Naive thymus-derived CD8-positive, alpha-beta T cell (primary cell): Measurements from ENCODE around the gene CLASP2. TPM values are rescaled to one million over a fixed set of nuclear protein-coding genes. Genes with fewer than 3 reads are reported as not detected.
A peak's percentile ranks its signal among the peaks of the same experiment; 100 is the strongest.

Experiments used
- ATAC-seq, 2 donors: fragments of 150-1000 bp; cut with Tn5 transposase in 1 of 2; sonication (Bioruptor Pico), chemical (Tn5 transposase) in 1 of 2; 1 replicate in 1 of 2; 2 replicates in 1 of 2; pipeline ENCODE4 v1.10.0; 2021; ENCODE audit warnings: mild to moderate bottlenecking in 2 of 2, moderate library complexity in 2 of 2
- POLR2A ChIA-PET: fragments of 350-600 bp; sonication (Branson Sonifier 250); formaldehyde crosslinking; loops from one replicate; lab custom pipeline; 2021; ENCODE audit warnings: antibody characterized with exemption; lab: Charles Lee
- DNase-seq, 10 donors: peaks; one replicate each; pipeline versions ENCODE4 v3.0.0 to v3.0.0-alpha.2; 2020 to 2022
- H3K27ac Mint-ChIP-seq, 10 donors: one replicate each; pipeline ENCODE4 v1.8.0; 2020 to 2022; ENCODE audit warnings: mild to moderate bottlenecking in 10 of 10, mixed read lengths in 10 of 10, moderate library complexity in 4 of 10, inconsistent platforms in 1 of 10
- H3K27me3 Mint-ChIP-seq, 5 donors: one replicate each; pipeline ENCODE4 v1.8.0; 2021 to 2022; ENCODE audit warnings: mixed read lengths in 5 of 5
- H3K36me3 Mint-ChIP-seq, 3 donors: one replicate each; pipeline ENCODE4 v1.8.0; 2020 to 2022; ENCODE audit warnings: mixed read lengths in 3 of 3, mild to moderate bottlenecking in 2 of 3, inconsistent platforms in 1 of 3
- H3K4me1 Mint-ChIP-seq, 4 donors: one replicate each; pipeline ENCODE4 v1.8.0; 2021 to 2022; ENCODE audit warnings: mixed read lengths in 4 of 4
- H3K4me3 Mint-ChIP-seq, 10 donors: one replicate each; pipeline ENCODE4 v1.8.0; 2020 to 2022; ENCODE audit warnings: mild to moderate bottlenecking in 10 of 10, mixed read lengths in 10 of 10, moderate library complexity in 6 of 10, inconsistent platforms in 1 of 10
- H3K9me3 Mint-ChIP-seq, 9 donors: one replicate each; pipeline ENCODE4 v1.8.0; 2020 to 2022; ENCODE audit warnings: mixed read lengths in 9 of 9, mild to moderate bottlenecking in 3 of 9, inconsistent platforms in 1 of 9, moderate library complexity in 1 of 9
- polyA plus RNA-seq, 3 donors: library from polyadenylated mRNA; unstranded; fragments of 300-500 nt; fragmentation: Illumina TruSeq; gene quantifications; one replicate each; pipeline ENCODE4 v1.2.3, GENCODE V29; 2021
- total RNA-seq, 8 experiments: library from RNA in 2 of 8; stranded (reverse) in 2 of 8; gene quantifications; one replicate each; pipeline ENCODE4 v1.2.3 and lab custom pipeline; 2021 to 2026

The CLASP2 gene
- total and polyA plus RNA-seq, 5 experiments from 2014 or later: 4.9 to 60.9 (median 6.8) TPM

DNA sequence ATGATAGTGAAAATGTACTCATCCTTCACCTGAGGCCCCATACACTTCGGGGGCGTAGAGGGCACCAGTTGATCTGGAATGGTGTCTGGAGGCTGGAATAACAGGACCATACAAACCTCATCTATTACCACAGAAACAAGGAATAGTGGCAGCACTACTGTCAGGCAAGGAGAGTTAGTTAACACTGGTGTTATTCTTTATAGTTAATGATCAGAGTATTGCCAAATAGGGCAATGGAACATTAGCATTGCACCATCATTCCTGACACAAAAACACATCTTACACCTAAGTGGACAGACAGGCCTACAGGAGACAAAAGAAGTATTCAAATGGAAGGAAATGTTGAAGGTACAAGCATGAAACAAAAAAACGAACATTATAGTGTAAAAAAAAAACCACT lies 140.9 kb downstream of the CLASP2 start:
- no peak for ATAC-seq
- Mint-ChIP-seq H3K4me1 (no peaks in the 10 kb centered on the region), H3K27ac (no peak overlapping the region), H3K9me3 (no peaks in the 10 kb centered on the region), H3K27me3 (no peaks in the 10 kb centered on the region), H3K4me3 (no peak overlapping the region), H3K36me3 (peaks cover 6 to 66% (median 22%) of the 10 kb centered on the region in 3 donors)
- no peak for DNase-seq
- POLR2A ChIA-PET: no interaction called here

DNA sequence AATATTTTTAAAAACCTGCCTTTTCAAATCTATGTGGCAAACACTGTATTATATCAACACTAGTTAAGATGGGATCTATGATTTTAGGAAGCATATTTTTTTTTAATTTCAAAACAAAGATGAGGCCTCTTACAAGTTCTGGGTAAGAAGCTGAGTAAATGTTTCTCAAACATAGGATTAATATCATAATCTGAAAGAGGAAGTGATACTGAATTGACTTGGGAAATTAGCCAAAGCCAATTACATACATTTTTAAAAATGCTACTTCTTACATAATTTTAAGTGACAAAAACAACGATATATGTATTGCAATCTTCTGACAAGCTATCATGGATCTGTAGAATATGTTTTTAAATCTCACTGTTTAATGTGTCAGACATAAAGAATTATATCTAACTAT lies 142.7 kb downstream of the CLASP2 start:
- ATAC-seq (no peak), DNase-seq (no peak)
- POLR2A ChIA-PET: no interaction called here
- no peaks in the 10 kb centered on the region for H3K4me1 Mint-ChIP-seq
- H3K36me3 Mint-ChIP-seq: peaks cover 12 to 65% (median 29%) of the 10 kb centered on the region in 3 donors
- H3K27me3 Mint-ChIP-seq: no peaks in the 10 kb centered on the region
- H3K27ac Mint-ChIP-seq: no peak overlapping the region
- no peaks in the 10 kb centered on the region for H3K9me3 Mint-ChIP-seq
- H3K4me3 Mint-ChIP-seq: no peak overlapping the region

DNA sequence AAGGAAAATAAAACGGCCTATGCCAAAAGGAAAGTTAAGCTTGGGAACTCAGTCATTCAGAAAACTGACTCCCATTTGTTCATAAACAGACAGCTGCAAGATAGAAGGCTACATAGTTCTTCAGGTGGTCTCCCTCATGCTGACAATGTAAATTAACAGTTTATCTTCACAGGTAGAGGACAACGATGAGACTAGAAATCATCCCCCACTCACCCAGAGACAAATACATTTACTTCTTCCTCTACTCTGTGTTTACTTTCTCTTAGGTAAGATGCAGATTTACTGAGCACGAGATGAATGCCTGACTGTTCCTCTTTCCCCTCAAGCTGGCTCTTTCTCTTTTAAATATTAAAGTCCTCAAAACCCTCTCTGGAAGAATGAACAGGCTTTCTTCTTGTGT lies 160.2 kb downstream of the CLASP2 start:
- Mint-ChIP-seq H3K36me3 (peaks cover 7 to 64% (median 28%) of the 10 kb centered on the region in 3 donors), H3K4me3 (no peak overlapping the region), H3K4me1 (no peaks in the 10 kb centered on the region), H3K27ac (no peak overlapping the region), H3K27me3 (no peaks in the 10 kb centered on the region), H3K9me3 (no peaks in the 10 kb centered on the region)
- DNase-seq (no peak), ATAC-seq (no peak)
- POLR2A ChIA-PET: no interaction called here

DNA sequence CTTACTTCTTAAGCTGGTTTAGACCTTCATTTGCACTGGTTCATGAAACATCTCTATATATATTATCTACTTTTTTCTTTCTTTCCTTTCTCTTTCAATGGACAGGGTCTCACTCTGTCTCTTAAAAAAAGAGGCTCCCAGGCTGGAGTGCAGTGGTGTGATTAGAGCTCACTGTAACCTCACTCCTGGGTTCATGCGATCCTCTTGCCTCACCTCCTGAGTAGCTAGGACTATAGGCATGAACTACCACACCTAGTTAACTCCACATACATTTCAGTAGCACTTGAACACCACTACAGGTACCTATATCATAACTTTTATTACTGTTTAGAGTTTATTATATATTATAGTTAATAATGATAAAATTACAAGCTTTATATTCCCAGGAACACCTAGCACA lies 160.8 kb downstream of the CLASP2 start:
- H3K27me3 Mint-ChIP-seq: no peaks in the 10 kb centered on the region
- no peak overlapping the region for H3K27ac Mint-ChIP-seq

DNA sequence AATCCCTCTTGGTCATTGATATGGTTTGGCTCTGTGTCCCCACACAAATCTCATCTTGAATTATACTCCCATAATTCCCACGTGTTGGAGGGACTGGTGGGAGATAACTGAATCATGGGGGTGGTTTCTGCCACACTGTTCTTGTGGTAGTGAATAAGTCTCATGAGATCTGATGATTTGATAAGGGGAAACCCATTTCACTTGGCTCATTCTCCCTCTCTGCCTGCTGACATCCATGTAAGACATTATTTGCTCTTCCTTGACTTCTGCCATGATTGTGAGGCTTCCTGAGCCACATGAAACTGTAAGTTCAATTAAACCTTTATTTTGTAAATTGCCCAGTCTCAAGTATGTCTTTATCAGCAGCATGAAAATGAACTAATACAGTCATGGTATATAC lies 171.0 kb downstream of the CLASP2 start:
- ATAC-seq (no peak), DNase-seq (no peak)
- H3K27ac Mint-ChIP-seq: peak overlapping the region in 1 of 10 donors; percentile 9
- peaks cover 0 to 5% (median 2%) of the 10 kb centered on the region in 9 donors for H3K9me3 Mint-ChIP-seq
- H3K36me3 Mint-ChIP-seq: peaks cover 26 to 55% (median 42%) of the 10 kb centered on the region in 3 donors
- H3K4me1 Mint-ChIP-seq: no peaks in the 10 kb centered on the region
- POLR2A ChIA-PET: no interaction called here
- no peak overlapping the region for H3K4me3 Mint-ChIP-seq
- no peaks in the 10 kb centered on the region for H3K27me3 Mint-ChIP-seq

More for the DNA sequence above, 160.8 kb downstream of the CLASP2 start:
- DNase-seq (no peak), ATAC-seq (no peak)
- Mint-ChIP-seq H3K9me3 (no peaks in the 10 kb centered on the region), H3K36me3 (peaks cover 11 to 68% (median 28%) of the 10 kb centered on the region in 3 donors), H3K4me1 (no peaks in the 10 kb centered on the region), H3K4me3 (no peak overlapping the region)
- POLR2A ChIA-PET: no interaction called here

DNA sequence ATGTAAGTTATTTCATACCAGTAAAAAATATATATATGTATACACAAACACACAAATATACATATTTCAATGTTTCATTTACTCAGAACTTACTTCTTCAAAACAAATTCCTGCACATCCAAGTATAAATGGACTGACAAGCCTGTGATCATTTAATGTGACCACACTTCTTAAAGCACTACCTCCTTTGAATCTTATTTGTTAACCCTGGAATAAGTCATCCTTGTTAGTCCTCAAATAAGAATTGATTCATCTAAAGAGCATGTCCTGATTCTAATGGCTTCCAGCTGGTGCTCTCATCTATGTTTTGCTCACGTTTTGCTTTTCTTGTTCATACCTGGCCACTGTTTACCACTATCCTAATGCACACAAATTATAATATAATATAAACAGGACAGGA lies 173.9 kb downstream of the CLASP2 start:
- ATAC-seq (no peak), DNase-seq (no peak)
- Mint-ChIP-seq H3K36me3 (peaks cover 13 to 49% (median 29%) of the 10 kb centered on the region in 3 donors), H3K9me3 (peaks cover 0 to 5% (median 2%) of the 10 kb centered on the region in 9 donors), H3K27ac (no peak overlapping the region), H3K4me1 (peaks cover 0 to 8% (median 0%) of the 10 kb centered on the region in 4 donors), H3K27me3 (no peaks in the 10 kb centered on the region), H3K4me3 (no peak overlapping the region)
- POLR2A ChIA-PET: no interaction called here

DNA sequence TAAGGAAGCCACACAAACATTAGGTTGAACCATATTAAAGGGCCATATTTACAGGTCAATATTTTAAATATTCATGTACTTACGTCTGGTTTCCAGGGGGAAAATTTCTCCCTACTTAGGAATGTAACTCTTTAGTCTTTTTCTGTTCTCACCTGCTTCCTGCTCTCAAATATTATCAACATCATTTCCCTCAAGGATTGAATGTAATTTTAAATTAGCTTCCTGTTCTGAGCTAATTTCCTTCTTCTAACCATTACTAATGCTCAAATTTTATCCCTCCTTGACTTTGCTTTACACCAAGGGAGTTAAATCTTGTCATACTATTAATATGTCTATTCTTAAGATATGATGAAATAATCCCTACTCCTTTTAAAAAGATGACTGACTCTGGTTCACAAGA lies 174.5 kb downstream of the CLASP2 start:
- H3K4me1 Mint-ChIP-seq: peaks cover 0 to 8% (median 0%) of the 10 kb centered on the region in 4 donors
- H3K4me3 Mint-ChIP-seq: no peak overlapping the region
- POLR2A ChIA-PET: no interaction called here
- peak overlapping the region in 1 of 10 donors; percentile 62 for H3K27ac Mint-ChIP-seq
- DNase-seq (no peak), ATAC-seq (no peak)
- H3K27me3 Mint-ChIP-seq: no peaks in the 10 kb centered on the region
- peaks cover 0 to 3% (median 0%) of the 10 kb centered on the region in 9 donors for H3K9me3 Mint-ChIP-seq
- H3K36me3 Mint-ChIP-seq: peaks cover 8 to 51% (median 27%) of the 10 kb centered on the region in 3 donors

DNA sequence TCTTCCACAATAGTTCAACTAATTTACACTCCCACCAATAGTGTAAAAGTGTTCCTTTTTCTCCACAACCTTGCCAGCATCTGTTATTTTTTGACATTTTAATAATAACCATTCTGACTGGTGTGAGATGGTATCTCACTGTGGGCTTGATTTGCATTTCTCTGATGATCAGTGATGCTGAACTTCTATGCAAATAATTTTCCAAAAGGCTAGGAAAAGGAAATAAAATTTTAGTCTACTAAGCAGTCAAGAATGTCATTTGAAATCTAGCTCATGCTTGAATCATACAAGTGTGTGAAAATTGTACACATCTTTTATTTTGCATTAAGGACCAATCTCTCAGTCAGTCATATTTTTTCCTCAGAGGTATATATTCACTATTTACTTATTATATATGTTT lies 176.1 kb downstream of the CLASP2 start:
- DNase-seq (no peak), ATAC-seq (no peak)
- Mint-ChIP-seq H3K27ac (no peak overlapping the region), H3K36me3 (peaks cover 3 to 66% (median 39%) of the 10 kb centered on the region in 3 donors), H3K4me1 (peaks cover 0 to 8% (median 1%) of the 10 kb centered on the region in 4 donors), H3K27me3 (no peaks in the 10 kb centered on the region), H3K4me3 (no peak overlapping the region), H3K9me3 (no peaks in the 10 kb centered on the region)
- POLR2A ChIA-PET: no interaction called here

DNA sequence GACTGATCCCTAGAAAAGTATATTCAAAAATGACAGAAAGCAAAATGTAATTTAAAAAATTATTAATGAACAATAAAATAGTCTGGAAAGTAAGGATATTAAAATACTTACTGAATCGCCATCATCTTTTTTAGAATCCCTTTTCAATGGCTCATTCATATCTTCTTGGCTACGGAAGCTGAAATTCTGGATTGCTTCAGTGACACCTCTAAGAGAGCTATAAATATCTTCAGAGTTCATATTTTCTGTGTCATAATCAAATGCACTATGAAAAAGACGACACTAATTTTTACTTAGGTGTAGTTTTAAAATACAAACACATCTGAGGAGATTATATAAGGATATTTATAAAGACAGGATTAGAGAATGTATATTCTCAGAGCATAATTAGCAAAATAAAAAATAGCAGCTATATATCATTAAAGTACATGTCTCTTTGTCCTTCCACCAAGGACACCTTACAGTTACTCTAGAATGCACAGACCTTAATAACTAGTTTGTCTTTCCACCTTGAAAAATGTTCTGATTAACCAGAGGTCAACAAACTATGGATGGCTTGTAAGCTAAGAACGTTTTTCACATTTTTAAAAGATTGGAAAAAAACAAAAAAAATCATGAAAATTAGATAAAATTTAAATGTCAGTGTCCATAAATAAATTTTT lies 179.2 kb downstream of the CLASP2 start:
- ATAC-seq (no peak), DNase-seq (no peak)
- Mint-ChIP-seq H3K4me1 (peaks cover 0 to 8% (median 1%) of the 10 kb centered on the region in 4 donors), H3K36me3 (peaks cover 3 to 70% (median 47%) of the 10 kb centered on the region in 3 donors), H3K27me3 (no peaks in the 10 kb centered on the region), H3K4me3 (no peak overlapping the region), H3K27ac (no peak overlapping the region), H3K9me3 (no peaks in the 10 kb centered on the region)
- POLR2A ChIA-PET: no interaction called here

DNA sequence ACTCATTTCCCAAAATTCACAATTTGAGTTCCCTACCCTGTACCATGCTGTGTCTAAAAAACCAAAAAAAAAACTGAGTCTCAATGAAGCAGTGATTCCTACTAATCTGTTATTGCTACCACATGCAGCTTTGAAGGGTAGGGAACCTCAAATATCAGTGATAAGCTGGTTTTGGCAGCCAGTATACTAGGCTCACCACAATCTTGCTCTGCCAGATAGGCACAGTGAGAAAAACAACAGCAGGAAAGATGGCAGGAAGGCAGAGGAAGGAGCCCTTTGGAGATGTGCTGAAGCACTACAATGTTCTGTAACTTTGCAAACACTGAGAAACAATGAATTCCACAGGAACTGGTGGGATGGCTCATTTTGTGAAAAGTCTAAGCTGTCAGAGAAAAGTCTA lies 180.9 kb downstream of the CLASP2 start:
- Mint-ChIP-seq H3K9me3 (peaks cover 0 to 1% (median 0%) of the 10 kb centered on the region in 9 donors), H3K4me1 (peaks cover 0 to 8% (median 1%) of the 10 kb centered on the region in 4 donors), H3K27ac (peak overlapping the region in 1 of 10 donors; percentile 83), H3K4me3 (no peak overlapping the region), H3K27me3 (no peaks in the 10 kb centered on the region), H3K36me3 (peaks cover 6 to 70% (median 52%) of the 10 kb centered on the region in 3 donors)
- ATAC-seq (no peak), DNase-seq (no peak)
- POLR2A ChIA-PET: no interaction called here

DNA sequence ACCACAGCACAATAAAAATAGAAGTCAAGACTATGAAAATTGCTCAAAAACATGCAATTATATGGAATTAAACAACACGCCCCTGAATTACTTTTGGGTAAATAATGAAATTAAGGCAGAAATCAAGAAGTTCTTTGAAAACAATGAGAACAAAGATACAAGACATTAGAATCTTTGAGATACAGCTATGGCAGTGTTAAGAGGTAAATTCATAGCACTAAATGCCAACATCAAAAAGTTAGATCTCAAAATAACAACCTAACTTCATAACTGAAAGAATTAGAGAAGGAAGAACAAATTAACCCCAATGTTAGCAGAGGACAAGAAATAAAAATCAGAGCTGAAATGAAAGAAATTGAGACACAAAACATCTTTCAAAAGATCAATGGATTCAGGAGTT lies 191.3 kb downstream of the CLASP2 start:
- Mint-ChIP-seq H3K27me3 (no peaks in the 10 kb centered on the region), H3K27ac (no peak overlapping the region), H3K9me3 (peaks cover 11 to 45% (median 23%) of the 10 kb centered on the region in 9 donors), H3K4me1 (peaks cover 0 to 7% (median 2%) of the 10 kb centered on the region in 4 donors), H3K36me3 (peaks cover 51 to 92% (median 85%) of the 10 kb centered on the region in 3 donors), H3K4me3 (no peak overlapping the region)
- DNase-seq (no peak), ATAC-seq (no peak)
- POLR2A ChIA-PET: no interaction called here

DNA sequence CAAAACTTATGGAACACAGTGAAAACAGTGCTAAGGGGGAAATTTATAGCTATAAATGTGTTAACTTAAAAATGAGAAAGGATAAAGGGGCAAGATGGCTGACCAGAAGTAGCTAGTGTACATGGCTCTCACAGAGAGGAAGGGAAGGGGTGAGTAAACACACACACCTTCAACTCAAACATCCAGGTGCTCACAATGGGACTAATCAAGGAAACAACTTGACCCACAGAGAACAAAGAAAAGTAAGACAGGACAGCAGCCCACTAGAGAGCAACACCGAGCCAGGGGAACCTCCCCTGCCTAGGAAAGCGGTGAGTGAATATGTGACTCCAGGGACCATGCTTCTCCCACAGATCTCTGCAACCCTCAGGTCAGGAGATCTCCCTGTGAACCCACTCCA lies 192.8 kb downstream of the CLASP2 start:
- DNase-seq (no peak), ATAC-seq (no peak)
- Mint-ChIP-seq H3K27me3 (no peaks in the 10 kb centered on the region), H3K9me3 (peaks cover 11 to 45% (median 22%) of the 10 kb centered on the region in 9 donors), H3K36me3 (peaks cover 41 to 87% (median 82%) of the 10 kb centered on the region in 3 donors), H3K4me3 (no peak overlapping the region), H3K4me1 (peaks cover 0 to 7% (median 2%) of the 10 kb centered on the region in 4 donors), H3K27ac (no peak overlapping the region)
- POLR2A ChIA-PET: no interaction called here

DNA sequence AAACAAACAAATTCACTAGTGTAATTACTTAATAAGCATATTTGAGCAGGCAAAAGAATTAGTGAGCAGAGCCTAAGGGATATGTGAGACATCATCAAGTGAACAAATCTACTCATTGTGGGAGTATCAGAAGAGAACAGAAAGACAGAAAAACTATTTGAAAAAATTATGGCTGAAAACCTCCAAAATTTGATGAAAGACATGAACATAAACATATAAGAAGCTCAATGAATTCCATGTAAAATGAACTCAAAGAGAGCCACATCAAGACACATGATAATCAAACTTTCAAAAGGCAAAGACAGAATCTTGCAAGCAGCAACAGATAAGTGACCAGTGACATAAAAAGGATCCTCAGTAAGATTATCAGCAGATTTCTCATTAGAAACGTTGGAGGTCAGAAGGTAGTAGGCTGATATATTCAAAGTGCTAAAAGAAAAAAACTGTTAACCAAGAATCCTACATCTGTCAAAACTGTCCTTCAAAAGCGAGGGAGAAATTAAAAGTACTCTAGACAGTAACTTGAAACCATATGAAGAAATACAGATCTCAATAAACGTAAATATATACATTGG lies 194.9 kb downstream of the CLASP2 start:
- POLR2A ChIA-PET: no interaction called here
- DNase-seq: no peak
- peaks cover 8 to 32% (median 17%) of the 10 kb centered on the region in 9 donors for H3K9me3 Mint-ChIP-seq
- peaks cover 30 to 82% (median 78%) of the 10 kb centered on the region in 3 donors for H3K36me3 Mint-ChIP-seq
- no peak for ATAC-seq
- H3K27me3 Mint-ChIP-seq: no peaks in the 10 kb centered on the region
- H3K4me1 Mint-ChIP-seq: peaks cover 0 to 4% (median 1%) of the 10 kb centered on the region in 4 donors
- peak overlapping the region in 1 of 10 donors; percentile 2 for H3K27ac Mint-ChIP-seq
- no peak overlapping the region for H3K4me3 Mint-ChIP-seq
